ENCODE data around the gene HS6ST1.

HS6ST1 gene

DNA sequence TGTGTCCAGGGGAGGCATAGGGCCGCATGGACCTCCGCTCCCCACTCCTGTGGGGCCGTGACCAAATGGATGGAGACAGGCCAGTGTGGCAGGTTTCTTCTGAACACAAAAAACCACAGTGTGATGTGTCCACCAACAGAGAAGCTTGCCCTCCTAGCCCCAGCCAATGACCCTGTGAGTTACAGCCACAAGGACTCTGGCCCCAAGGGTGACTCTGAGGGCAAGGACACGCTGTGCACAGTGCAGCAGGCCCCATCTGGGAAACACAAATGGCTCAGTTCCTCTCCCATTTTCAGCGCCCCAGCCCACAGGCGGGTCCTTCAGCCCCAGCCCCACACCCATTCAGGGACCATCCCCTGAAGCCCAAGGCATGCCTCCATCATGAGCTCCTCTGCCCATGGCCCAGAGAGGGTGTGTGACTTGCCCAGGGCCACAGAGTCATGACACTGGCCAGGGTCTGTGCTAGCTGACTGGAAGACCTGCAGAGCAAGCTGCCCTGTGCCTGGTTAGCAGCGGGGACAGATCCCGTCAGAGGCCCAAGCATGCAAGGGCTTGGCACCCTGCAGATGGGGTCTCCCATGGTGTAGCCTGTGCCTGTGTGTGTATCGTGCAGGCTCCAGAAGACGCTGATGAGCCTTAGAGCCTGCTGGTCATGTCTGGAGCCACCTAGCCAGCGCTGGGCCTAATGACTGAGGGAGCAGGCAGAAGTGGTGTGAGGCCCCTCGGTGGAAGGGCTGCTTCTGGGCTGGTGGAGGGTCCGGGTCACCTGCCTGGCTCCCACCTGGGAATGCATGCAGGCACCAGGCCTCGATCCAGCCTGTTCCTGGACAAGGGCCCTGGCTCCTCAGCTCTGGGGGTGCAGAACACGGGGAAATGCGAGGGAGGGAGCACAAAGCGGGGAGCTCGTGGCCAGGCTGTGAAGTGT lies 47.7 kb downstream of the HS6ST1 start:
- no peak overlapping the region for H2BK12ac ChIP-seq (ENCODE audit: low read length in 2 of 2)
- H2BK15ac ChIP-seq (ENCODE audit: low read depth, poor library complexity, severe bottlenecking) = no peak overlapping the region
- H4K91ac ChIP-seq (ENCODE audit: low read length) = no peak overlapping the region
- peaks cover 27% of the 10 kb centered on the region in 2 experiments for H3K36me3 ChIP-seq (ENCODE audit: control insufficient read depth in 1 of 2, insufficient read depth in 2 of 2, low read depth in 1 of 2, low read length in 2 of 2)
- no peak overlapping the region for H3K14ac ChIP-seq (ENCODE audit: low read length in 2 of 2)
- H2BK120ac ChIP-seq (ENCODE audit: low read depth, low read length) = no peak overlapping the region
- no peak overlapping the region for H3K27ac ChIP-seq (ENCODE audit: low read length, poor library complexity, severe bottlenecking)
- DNase-seq = no peak
- no peak overlapping the region for H3K4me2 ChIP-seq (ENCODE audit: low read length, poor library complexity, severe bottlenecking)
- no peak overlapping the region for H3K4me3 ChIP-seq (ENCODE audit: insufficient read depth in 1 of 2, low read depth in 1 of 2, low read length in 2 of 2)
- no peak overlapping the region for H2AK5ac ChIP-seq (ENCODE audit: low read length, severe bottlenecking)
- H3K18ac ChIP-seq (ENCODE audit: low read depth in 1 of 2, low read length in 2 of 2) = no peak overlapping the region
- H3K9ac ChIP-seq (ENCODE audit: low read length) = no peak overlapping the region
- peaks cover 4% of the 10 kb centered on the region for H3K79me1 ChIP-seq (replicated peaks; ENCODE audit: low read length, poor library complexity, severe bottlenecking)
- no peak overlapping the region for H2AFZ ChIP-seq (ENCODE audit: low read depth, low read length)
- no peak overlapping the region for H2BK5ac ChIP-seq (ENCODE audit: low read depth, low read length, poor library complexity, severe bottlenecking)
- peaks cover 12% of the 10 kb centered on the region for H3K9me3 ChIP-seq (ENCODE audit: control insufficient read depth, low read length)
- no peak overlapping the region for H3K4ac ChIP-seq (ENCODE audit: low read depth in 1 of 2, low read length in 2 of 2)
- H3K4me1 ChIP-seq (ENCODE audit: control insufficient read depth, insufficient read depth, low read depth, low read length) = peaks cover 2% of the 10 kb centered on the region
- no peak overlapping the region for H3K23ac ChIP-seq (ENCODE audit: low read length in 2 of 2)
- H4K8ac ChIP-seq (ENCODE audit: low read length) = peak overlapping the region; percentile 29
- WGBS = 96% methylated on average over 18 of the region's 18 CpGs
- H3K27me3 ChIP-seq (ENCODE audit: control insufficient read depth in 1 of 2, insufficient read depth in 1 of 2, low read length in 2 of 2) = no peaks in the 10 kb centered on the region

DNA sequence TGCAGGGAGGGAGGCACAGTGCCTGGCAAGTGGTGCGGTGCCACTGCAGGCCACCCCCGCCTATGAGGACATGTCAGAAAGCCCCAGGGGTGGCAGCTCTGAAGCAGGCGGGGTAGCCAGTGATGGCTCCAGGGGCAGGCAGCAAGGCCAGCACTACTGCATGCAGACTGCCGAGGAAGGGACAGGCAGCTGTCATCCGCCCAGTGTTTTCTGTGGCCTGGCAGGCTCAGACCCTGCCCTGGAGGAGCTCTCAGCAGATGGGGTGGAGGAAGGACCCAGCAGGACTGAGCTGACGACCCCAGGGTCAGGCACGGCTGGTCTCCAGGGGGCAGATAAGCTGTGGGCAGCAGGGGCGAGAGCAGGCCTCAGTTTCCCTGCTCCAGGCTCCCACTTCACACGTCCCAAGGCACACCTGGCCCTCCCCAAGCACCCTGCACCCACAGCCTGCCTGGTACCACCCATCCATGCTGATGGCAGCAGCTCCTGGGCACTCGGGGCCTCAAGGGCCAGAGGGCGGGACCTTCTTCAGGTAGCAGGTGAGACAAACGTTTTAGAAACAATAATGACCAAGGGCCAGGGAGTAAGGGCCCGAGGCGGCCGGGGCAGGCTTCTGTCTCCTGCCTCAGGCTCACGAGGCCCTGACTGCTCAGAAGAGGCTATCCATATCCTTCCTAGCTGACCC lies 48.5 kb downstream of the HS6ST1 start:
- no peak overlapping the region for H3K4ac ChIP-seq (ENCODE audit: low read depth in 1 of 2, low read length in 2 of 2)
- H4K8ac ChIP-seq (ENCODE audit: low read length) = no peak overlapping the region
- peaks cover 3% of the 10 kb centered on the region for H3K4me1 ChIP-seq (ENCODE audit: control insufficient read depth, insufficient read depth, low read depth, low read length)
- no peak overlapping the region for H3K18ac ChIP-seq (ENCODE audit: low read depth in 1 of 2, low read length in 2 of 2)
- H2AK5ac ChIP-seq (ENCODE audit: low read length, severe bottlenecking) = no peak overlapping the region
- no peak overlapping the region for H3K23ac ChIP-seq (ENCODE audit: low read length in 2 of 2)
- H3K79me1 ChIP-seq (replicated peaks; ENCODE audit: low read length, poor library complexity, severe bottlenecking) = peaks cover 4% of the 10 kb centered on the region
- no peak overlapping the region for H3K14ac ChIP-seq (ENCODE audit: low read length in 2 of 2)
- peaks cover 11% of the 10 kb centered on the region for H3K9me3 ChIP-seq (ENCODE audit: control insufficient read depth, low read length)
- no peak overlapping the region for H2BK120ac ChIP-seq (ENCODE audit: low read depth, low read length)
- 92% methylated on average over 16 of the region's 16 CpGs for WGBS
- H2AFZ ChIP-seq (ENCODE audit: low read depth, low read length) = no peak overlapping the region
- H3K27me3 ChIP-seq (ENCODE audit: control insufficient read depth in 1 of 2, insufficient read depth in 1 of 2, low read length in 2 of 2) = no peaks in the 10 kb centered on the region
- H2BK15ac ChIP-seq (ENCODE audit: low read depth, poor library complexity, severe bottlenecking) = no peak overlapping the region
- peaks cover 19 to 22% of the 10 kb centered on the region in 2 experiments for H3K36me3 ChIP-seq (ENCODE audit: control insufficient read depth in 1 of 2, insufficient read depth in 2 of 2, low read depth in 1 of 2, low read length in 2 of 2)
- no peak overlapping the region for H2BK12ac ChIP-seq (ENCODE audit: low read length in 2 of 2)
- H4K91ac ChIP-seq (ENCODE audit: low read length) = no peak overlapping the region
- no peak for DNase-seq
- H3K4me2 ChIP-seq (ENCODE audit: low read length, poor library complexity, severe bottlenecking) = no peak overlapping the region
- no peak overlapping the region for H3K27ac ChIP-seq (ENCODE audit: low read length, poor library complexity, severe bottlenecking)
- H3K4me3 ChIP-seq (ENCODE audit: insufficient read depth in 1 of 2, low read depth in 1 of 2, low read length in 2 of 2) = no peak overlapping the region
- no peak overlapping the region for H3K9ac ChIP-seq (ENCODE audit: low read length)
- H2BK5ac ChIP-seq (ENCODE audit: low read depth, low read length, poor library complexity, severe bottlenecking) = no peak overlapping the region

DNA sequence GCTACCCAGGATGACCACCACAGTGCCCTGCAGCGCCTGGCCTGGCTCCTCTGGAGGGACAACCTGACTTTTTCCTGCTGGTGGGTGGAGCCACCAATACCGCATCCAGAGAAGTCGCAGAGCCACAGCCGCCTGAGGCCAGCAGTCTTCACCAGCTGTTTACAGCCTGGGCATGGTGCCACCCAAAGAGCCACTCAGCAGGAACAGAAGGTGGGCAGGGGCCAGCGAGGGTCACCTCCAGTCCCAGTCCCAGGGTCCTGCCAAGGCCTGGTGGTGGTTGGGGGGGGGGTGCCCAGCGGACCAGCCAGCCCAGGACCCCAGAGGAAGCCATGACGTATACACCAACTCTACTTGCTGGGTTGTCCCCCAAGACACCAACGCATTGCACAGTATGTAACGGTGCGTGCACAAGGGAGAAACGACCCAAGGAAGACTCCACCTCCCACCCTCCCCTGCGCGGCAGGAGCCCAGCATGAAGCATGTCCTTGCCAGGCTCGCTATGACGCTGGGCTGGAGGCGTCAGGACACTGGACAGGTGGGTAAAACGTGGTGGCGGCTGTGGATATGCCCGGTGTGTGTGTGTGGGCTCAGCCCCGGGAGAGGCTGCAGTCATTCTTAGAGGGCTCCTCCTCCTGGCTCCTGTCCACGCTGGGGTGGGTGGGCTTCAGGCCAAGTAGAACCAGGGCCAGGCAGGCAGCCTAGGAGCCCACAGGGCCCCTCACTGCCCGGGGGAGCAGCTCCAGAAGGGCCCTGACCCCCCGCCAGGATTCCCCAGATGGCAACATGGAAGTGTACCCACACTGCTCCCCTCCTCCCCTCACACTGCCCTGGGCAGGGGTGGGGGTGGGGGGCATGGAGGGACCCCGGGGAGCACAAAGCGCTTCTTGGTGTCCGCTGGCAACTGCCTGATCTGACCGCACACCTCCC lies 49.3 kb downstream of the HS6ST1 start:
- Histone ChIP-seq H4K91ac (ENCODE audit: low read length) (no peak overlapping the region), H2AK5ac (ENCODE audit: low read length, severe bottlenecking) (no peak overlapping the region), H3K4me1 (ENCODE audit: control insufficient read depth, insufficient read depth, low read depth, low read length) (peaks cover 3% of the 10 kb centered on the region), H3K79me1 (replicated peaks; ENCODE audit: low read length, poor library complexity, severe bottlenecking) (peaks cover 4% of the 10 kb centered on the region), H2AFZ (ENCODE audit: low read depth, low read length) (no peak overlapping the region), H4K8ac (ENCODE audit: low read length) (no peak overlapping the region), H3K9ac (ENCODE audit: low read length) (no peak overlapping the region), H3K4ac (ENCODE audit: low read depth in 1 of 2, low read length in 2 of 2) (no peak overlapping the region), H3K9me3 (ENCODE audit: control insufficient read depth, low read length) (peaks cover 5% of the 10 kb centered on the region), H3K4me2 (ENCODE audit: low read length, poor library complexity, severe bottlenecking) (no peak overlapping the region), H3K27me3 (ENCODE audit: control insufficient read depth in 1 of 2, insufficient read depth in 1 of 2, low read length in 2 of 2) (no peaks in the 10 kb centered on the region), H2BK15ac (ENCODE audit: low read depth, poor library complexity, severe bottlenecking) (no peak overlapping the region), H3K36me3 (ENCODE audit: control insufficient read depth in 1 of 2, insufficient read depth in 2 of 2, low read depth in 1 of 2, low read length in 2 of 2) (peaks cover 12 to 19% of the 10 kb centered on the region in 2 experiments), H3K4me3 (ENCODE audit: insufficient read depth in 1 of 2, low read depth in 1 of 2, low read length in 2 of 2) (no peak overlapping the region), H2BK5ac (ENCODE audit: low read depth, low read length, poor library complexity, severe bottlenecking) (no peak overlapping the region), H2BK120ac (ENCODE audit: low read depth, low read length) (no peak overlapping the region), H3K23ac (ENCODE audit: low read length in 2 of 2) (no peak overlapping the region), H3K27ac (ENCODE audit: low read length, poor library complexity, severe bottlenecking) (no peak overlapping the region), H2BK12ac (ENCODE audit: low read length in 2 of 2) (no peak overlapping the region), H3K14ac (ENCODE audit: low read length in 2 of 2) (no peak overlapping the region), H3K18ac (ENCODE audit: low read depth in 1 of 2, low read length in 2 of 2) (no peak overlapping the region)
- WGBS = 96% methylated on average over 25 of the region's 27 CpGs
- DNase-seq = no peak
